Omental fat pad (tissue), 4 donors: ENCODE measurements around the gene RAB17. TPM values are rescaled to one million over a fixed set of nuclear protein-coding genes. Genes with fewer than 3 reads are reported as not detected.

Experiments
- ATAC-seq: fragments of 150-250 bp; one replicate; pipeline ENCODE4 v1.9.1; 2016; ENCODE audit warnings: mild to moderate bottlenecking, moderate library complexity; ENCODE audit not compliant: low FRiP score
- DNase-seq: peaks from one replicate; pipeline ENCODE4 v3.0.0-alpha.2; 2019; ENCODE audit warnings: low spot score
- CTCF ChIP-seq, 3 donors: fragments of 450-650 bp; IDR thresholded peaks; one replicate each; pipeline ENCODE4 v1.5.1; 2016 to 2017; ENCODE audit warnings: antibody characterized with exemption in 3 of 3, mild to moderate bottlenecking in 3 of 3, moderate library complexity in 2 of 3
- total RNA-seq, 4 donors: library from RNA; depleted of rRNA; stranded (reverse); fragments of >200 nt; gene quantifications; one replicate each; pipeline ENCODE4 v1.1.0, GENCODE V29; 2016

Gene RAB17
- total RNA-seq, 4 donors from 2014 or later, result 0.84 to 8.6 (median 3.5) TPM; not detected in 1

- DNase-seq (no peak), ATAC-seq (no peak)
- no peak for TF ChIP-seq CTCF (IDR thresholded peaks at IDR 0.05)
Observed at GRCh38 chr2:237556773-237557632, 33.5 kb downstream of the RAB17 start.

- ATAC-seq (no peak), DNase-seq (no peak)
- no peak for TF ChIP-seq CTCF (IDR thresholded peaks at IDR 0.05)
Observed at GRCh38 chr2:237555560-237555959, 35.0 kb downstream of the RAB17 start.

- TF ChIP-seq CTCF (IDR thresholded peaks at IDR 0.05), result no peak
- no peak for DNase-seq
- ATAC-seq, result no peak
Observed at GRCh38 chr2:237553948-237554347, 36.6 kb downstream of the RAB17 start.

- DNase-seq, result no peak
- no peak for TF ChIP-seq CTCF (IDR thresholded peaks at IDR 0.05)
- ATAC-seq, result no peak
Observed at GRCh38 chr2:237552908-237553307, 37.6 kb downstream of the RAB17 start.

- no peak for ATAC-seq
- TF ChIP-seq CTCF (IDR thresholded peaks at IDR 0.05), result no peak
- no peak for DNase-seq
Observed at GRCh38 chr2:237551071-237551574, 39.4 kb downstream of the RAB17 start.

GRCh38 chr2:237549643-237550415 lies 40.7 kb downstream of the RAB17 start:
- no peak for DNase-seq
- no peak for TF ChIP-seq CTCF (IDR thresholded peaks at IDR 0.05)
- peak; percentile 55 for ATAC-seq
